H1 (cell line): Measurements from ENCODE around the gene PFDN1.

ENCODE experiments used
- CREB1 ChIP-seq: IDR thresholded peaks from 2 replicates; pipeline ENCODE4 v1.6.1; 2012; ENCODE audit warnings: inconsistent platforms
- CTCF ChIP-seq, 3 experiments: IDR thresholded peaks; 1 replicate in 2 of 3; 2 replicates in 1 of 3; pipeline versions ENCODE4 v1.5.1 to v1.6.1; 2011; ENCODE audit warnings: low read length in 3 of 3, mild to moderate bottlenecking in 3 of 3, inconsistent platforms in 2 of 3, low read depth in 1 of 3, moderate library complexity in 1 of 3; ENCODE audit not compliant: insufficient read depth in 1 of 3; ENCODE audit errors: control extremely low read depth in 1 of 3
- RFX5 ChIP-seq: IDR thresholded peaks from 2 replicates; pipeline ENCODE4 v1.6.1; 2011; ENCODE audit warnings: low read depth, low read length, improper control_type of control experiment, borderline replicate concordance
- SP1 ChIP-seq: IDR thresholded peaks from 2 replicates; pipeline ENCODE4 v1.6.1; 2011; ENCODE audit warnings: low read depth, low read length
- SUZ12 ChIP-seq: fragments of 200-600 bp; sonication (generic); IDR thresholded peaks from 2 replicates; pipeline ENCODE4 v1.6.1; 2012; ENCODE audit warnings: mild to moderate bottlenecking, inconsistent platforms, low read length, moderate library complexity, mixed read lengths

DNA sequence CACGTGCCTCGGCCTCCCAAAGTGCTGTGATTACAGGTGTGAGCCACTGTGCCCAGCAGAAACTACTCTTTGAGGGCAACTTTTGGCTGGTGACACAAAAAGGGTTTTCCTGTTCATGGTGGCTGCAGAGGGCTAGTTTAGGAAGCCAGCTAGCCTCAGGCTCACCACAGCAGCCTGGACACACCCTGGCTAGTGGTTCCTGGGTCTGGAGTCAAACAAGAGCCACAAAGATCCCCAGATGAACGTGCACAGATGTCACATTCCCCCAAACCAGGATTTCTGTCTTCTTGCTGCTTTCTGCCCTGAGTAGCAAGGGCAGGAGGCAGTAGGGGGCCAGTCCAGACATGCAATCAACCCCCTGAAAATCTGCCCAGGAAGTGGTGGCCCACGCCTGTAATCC is 36.7 kb upstream of the PFDN1 start:
- TF ChIP-seq RFX5 (no peak), SUZ12 (no peak), CREB1 (no peak), CTCF (IDR thresholded peaks at IDR 0.05; ENCODE audit: control extremely low read depth in 1 of 3, insufficient read depth in 1 of 3, low read depth in 1 of 3, low read length in 3 of 3) (no peak), SP1 (no peak)
